ENCODE measurements around the gene RGS3. TPM values are rescaled to one million over a fixed set of nuclear protein-coding genes. Genes with fewer than 3 reads are reported as not detected.

Gene RGS3
- polyA plus RNA-seq, 2 of the 4 experiments (the other 2 are of a cell fraction): 19.6 to 22.9 TPM

GRCh38 chr9:113600023-113600823, 136.7 kb downstream of the RGS3 start:
- H3K4me2 ChIP-seq: no peak overlapping the region
- ATAC-seq: peak in 1 of 2 experiments; percentile 6; a peak in 3 of 6 replicates
- WGBS (ENCODE audit: missing lambda C conversion rate): 68% methylated on average over 11 of the region's 12 CpGs
- H3K4me3 ChIP-seq: no peak overlapping the region
- no peak overlapping the region for H3K27ac ChIP-seq
- no peak for FAIRE-seq
- H3K4me1 ChIP-seq: peaks cover 7% of the 10 kb centered on the region
- ChIA-PET POLR2A (no interaction called here), CTCF (interaction anchor here (1.0 to 31.8 kb wide), 5 partner anchors 8 to 154 kb away, joined by 3 to 1349 read pairs (median 9); no protein-coding TSS in a partner anchor)
- no peaks in the 10 kb centered on the region for H3K9me3 ChIP-seq
- no peak for DNase-seq (ENCODE audit: low read depth in 1 of 2, low spot score in 1 of 2)
- TF ChIP-seq NR3C1 (IDR thresholded peaks at IDR 0.05): no peak
- no peak for TF ChIP-seq HOXB13 (CRISPR knock-in tag; IDR thresholded peaks at IDR 0.05; ENCODE audit: low read depth)
- TF ChIP-seq CHD2 (IDR thresholded peaks at IDR 0.05; ENCODE audit: low read length, partially characterized antibody): no peak
- TF ChIP-seq EHF (CRISPR knock-in tag; IDR thresholded peaks at IDR 0.05): no peak
- no peak for TF ChIP-seq CBX8 (IDR thresholded peaks at IDR 0.05)
- TF ChIP-seq FOSB (CRISPR knock-in tag; IDR thresholded peaks at IDR 0.05): no peak

GRCh38 chr9:113600871-113601614, 137.5 kb downstream of the RGS3 start:
- CTCF ChIA-PET: interaction anchor here (1.1 to 31.8 kb wide), 7 partner anchors 10 to 155 kb away, joined by 3 to 1349 read pairs (median 6); no protein-coding TSS in a partner anchor
- ATAC-seq: peak in 1 of 2 experiments; percentile 3; a peak in 2 of 6 replicates
- no peak for TF ChIP-seq ZFP36 (IDR thresholded peaks at IDR 0.05; ENCODE audit: borderline replicate concordance, partially characterized antibody)
- no peak for TF ChIP-seq JUN (IDR thresholded peaks at IDR 0.05)
- TF ChIP-seq CEBPB (IDR thresholded peaks at IDR 0.05): no peak
- TF ChIP-seq POLR2AphosphoS2 (conservative IDR thresholded peaks at IDR 0.05; ENCODE audit: low read length): no peak
- TF ChIP-seq RFX5 (IDR thresholded peaks at IDR 0.05): no peak
- TF ChIP-seq MYC (IDR thresholded peaks at IDR 0.05; ENCODE audit: borderline replicate concordance, low read length): no peak
- no peak for TF ChIP-seq CHD4 (IDR thresholded peaks at IDR 0.05; ENCODE audit: borderline replicate concordance)
- no peak for TF ChIP-seq RARB (CRISPR knock-in tag; IDR thresholded peaks at IDR 0.05)
- TF ChIP-seq KDM5A (IDR thresholded peaks at IDR 0.05): no peak
- no peak for TF ChIP-seq HDAC2 (IDR thresholded peaks at IDR 0.05)
- TF ChIP-seq RCOR1 (IDR thresholded peaks at IDR 0.05; ENCODE audit: low read depth, low read length): no peak
- TF ChIP-seq PHF8 (IDR thresholded peaks at IDR 0.05; ENCODE audit: borderline replicate concordance, low read depth): no peak
- no peak for TF ChIP-seq SREBF2 (IDR thresholded peaks at IDR 0.05)
- TF ChIP-seq HOXB5 (CRISPR knock-in tag; IDR thresholded peaks at IDR 0.05): no peak
- no peak for TF ChIP-seq E2F6 (IDR thresholded peaks at IDR 0.05; ENCODE audit: borderline replicate concordance, low read depth)
- no peak for TF ChIP-seq CHD2 (IDR thresholded peaks at IDR 0.05; ENCODE audit: low read length, partially characterized antibody)
- no peak for TF ChIP-seq MAFK (IDR thresholded peaks at IDR 0.05; ENCODE audit: partially characterized antibody)
- TF ChIP-seq RAD21 (conservative IDR thresholded peaks at IDR 0.05 in 1 of 2, IDR thresholded peaks at IDR 0.05 in 1 of 2): no peak
- no peak for TF ChIP-seq GATA3 (IDR thresholded peaks at IDR 0.05; ENCODE audit: borderline replicate concordance)

More at GRCh38 chr9:113600871-113601614, 137.5 kb downstream of the RGS3 start:
- Histone ChIP-seq H3K4me1 (peaks cover 7% of the 10 kb centered on the region), H3K27ac (no peak overlapping the region; a peak in 1 of 6 replicates), H3K4me3 (no peak overlapping the region), H3K4me2 (no peak overlapping the region), H3K9me3 (no peaks in the 10 kb centered on the region)
- POLR2A ChIA-PET: no interaction called here
- 90% methylated on average over 5 of the region's 5 CpGs for WGBS (ENCODE audit: missing lambda C conversion rate)
- DNase-seq (ENCODE audit: low read depth in 1 of 2, low spot score in 1 of 2) (no peak), FAIRE-seq (no peak)

Measured in A549 (cell line).